Esophagus muscularis mucosa (tissue), 3 donors: Measurements from ENCODE around the gene ZNF467.

Experiments
- POLR2A ChIP-seq: fragments of 450-650 bp; IDR thresholded peaks from one replicate; pipeline ENCODE4 v1.6.1; 2017; ENCODE audit warnings: antibody characterized with exemption, moderate library complexity, mild to moderate bottlenecking, low read depth
- POLR2AphosphoS5 ChIP-seq, 2 donors: sonication (generic); formaldehyde crosslinking; IDR thresholded peaks; one replicate each; pipeline ENCODE4 v1.6.1; 2017; ENCODE audit warnings: antibody characterized with exemption in 2 of 2
- TF ChIP-seq, protein P1 (sequence below), 3 experiments: fragments of 200-600 bp in 2 of 3; fragments of 450-650 bp in 1 of 3; sonication (generic) in 2 of 3; IDR thresholded peaks; one replicate each; pipeline ENCODE4 v1.5.1; 2017 to 2019; ENCODE audit warnings: antibody characterized with exemption in 3 of 3, mild to moderate bottlenecking in 2 of 3, moderate library complexity in 1 of 3

DNA sequence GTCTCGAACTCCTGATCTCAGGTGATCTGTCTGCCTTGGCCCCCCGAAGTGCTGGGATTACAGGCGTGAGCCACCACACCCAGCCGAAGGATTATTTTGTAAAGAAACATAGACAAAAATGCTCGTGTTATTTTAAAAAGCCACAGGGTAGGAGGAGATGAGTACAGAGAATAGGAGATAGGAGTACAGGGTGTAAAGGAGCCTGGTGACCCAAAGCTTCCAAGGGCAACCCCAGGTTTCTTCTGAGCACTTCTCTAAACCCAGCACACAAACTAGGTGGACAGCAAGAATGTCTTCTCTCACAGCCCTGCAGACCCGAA is 54.7 kb downstream of the ZNF467 start:
- TF ChIP-seq POLR2A (no peak), POLR2AphosphoS5 (IDR thresholded peaks at IDR 0.05) (no peak)
- TF ChIP-seq, protein P1, sequence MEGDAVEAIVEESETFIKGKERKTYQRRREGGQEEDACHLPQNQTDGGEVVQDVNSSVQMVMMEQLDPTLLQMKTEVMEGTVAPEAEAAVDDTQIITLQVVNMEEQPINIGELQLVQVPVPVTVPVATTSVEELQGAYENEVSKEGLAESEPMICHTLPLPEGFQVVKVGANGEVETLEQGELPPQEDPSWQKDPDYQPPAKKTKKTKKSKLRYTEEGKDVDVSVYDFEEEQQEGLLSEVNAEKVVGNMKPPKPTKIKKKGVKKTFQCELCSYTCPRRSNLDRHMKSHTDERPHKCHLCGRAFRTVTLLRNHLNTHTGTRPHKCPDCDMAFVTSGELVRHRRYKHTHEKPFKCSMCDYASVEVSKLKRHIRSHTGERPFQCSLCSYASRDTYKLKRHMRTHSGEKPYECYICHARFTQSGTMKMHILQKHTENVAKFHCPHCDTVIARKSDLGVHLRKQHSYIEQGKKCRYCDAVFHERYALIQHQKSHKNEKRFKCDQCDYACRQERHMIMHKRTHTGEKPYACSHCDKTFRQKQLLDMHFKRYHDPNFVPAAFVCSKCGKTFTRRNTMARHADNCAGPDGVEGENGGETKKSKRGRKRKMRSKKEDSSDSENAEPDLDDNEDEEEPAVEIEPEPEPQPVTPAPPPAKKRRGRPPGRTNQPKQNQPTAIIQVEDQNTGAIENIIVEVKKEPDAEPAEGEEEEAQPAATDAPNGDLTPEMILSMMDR (IDR thresholded peaks at IDR 0.05) = no peak
